Fibroblast of pulmonary artery (primary cell): Measurements from ENCODE around the gene LY6G6D.

Source experiments
- DNase-seq: peaks from one replicate; pipeline ENCODE4 v3.0.0-alpha.2; 2010; ENCODE audit warnings: low read depth
- H3K4me3 ChIP-seq: replicated peaks from 2 replicates; pipeline ENCODE4 v1.5.1; 2011; ENCODE audit warnings: low read depth, mild to moderate bottlenecking, control low read depth, low read length, moderate library complexity
- TF ChIP-seq, protein P1 (sequence below): IDR thresholded peaks from 2 replicates; pipeline ENCODE4 v1.5.1; 2011; ENCODE audit warnings: mild to moderate bottlenecking, control low read depth, low read length, inconsistent platforms; ENCODE audit errors: missing control alignments

LY6G6D gene

DNA sequence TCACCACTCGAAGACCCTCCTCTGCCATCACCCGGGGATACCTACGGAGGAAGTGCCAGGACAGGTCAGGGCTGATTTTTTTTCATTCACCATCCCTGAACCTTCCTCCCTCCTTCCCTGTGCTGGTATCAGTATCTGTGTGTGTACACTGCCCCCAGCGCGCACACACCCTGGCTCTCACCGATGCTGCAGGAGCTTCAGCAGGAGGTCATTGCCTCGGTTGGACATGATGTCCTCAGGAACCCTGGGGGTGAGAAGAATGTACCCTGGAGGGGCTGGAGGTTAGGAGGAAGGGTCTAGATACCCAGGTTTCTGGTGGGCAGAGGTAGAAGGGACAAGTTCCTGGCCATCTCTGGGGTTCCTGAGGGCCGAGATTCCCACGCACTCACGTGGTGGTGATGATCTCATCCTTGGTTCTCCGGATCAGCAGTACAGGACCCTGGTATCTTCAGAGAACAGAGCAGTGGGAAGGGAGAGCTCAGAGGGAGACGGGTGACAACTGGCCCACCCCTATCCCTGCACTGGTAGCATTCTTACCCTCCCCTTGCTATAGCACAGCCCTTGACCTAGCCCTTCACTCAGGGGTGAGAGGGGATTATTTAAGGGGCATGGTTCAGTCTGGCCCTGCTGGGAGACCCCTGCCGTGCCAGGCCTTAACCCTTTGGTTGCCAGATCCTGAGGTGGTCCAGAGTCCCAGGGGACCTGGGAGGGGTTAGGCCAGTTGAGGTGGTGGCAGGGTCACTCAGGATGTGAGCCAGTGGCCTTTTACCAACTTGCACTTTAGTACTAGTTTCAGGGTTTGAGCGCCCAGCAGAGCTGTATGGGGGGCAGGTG, 27.1 kb upstream of the LY6G6D start:
- no peak overlapping the region for H3K4me3 ChIP-seq
- DNase-seq, result no peak
- TF ChIP-seq, protein P1, sequence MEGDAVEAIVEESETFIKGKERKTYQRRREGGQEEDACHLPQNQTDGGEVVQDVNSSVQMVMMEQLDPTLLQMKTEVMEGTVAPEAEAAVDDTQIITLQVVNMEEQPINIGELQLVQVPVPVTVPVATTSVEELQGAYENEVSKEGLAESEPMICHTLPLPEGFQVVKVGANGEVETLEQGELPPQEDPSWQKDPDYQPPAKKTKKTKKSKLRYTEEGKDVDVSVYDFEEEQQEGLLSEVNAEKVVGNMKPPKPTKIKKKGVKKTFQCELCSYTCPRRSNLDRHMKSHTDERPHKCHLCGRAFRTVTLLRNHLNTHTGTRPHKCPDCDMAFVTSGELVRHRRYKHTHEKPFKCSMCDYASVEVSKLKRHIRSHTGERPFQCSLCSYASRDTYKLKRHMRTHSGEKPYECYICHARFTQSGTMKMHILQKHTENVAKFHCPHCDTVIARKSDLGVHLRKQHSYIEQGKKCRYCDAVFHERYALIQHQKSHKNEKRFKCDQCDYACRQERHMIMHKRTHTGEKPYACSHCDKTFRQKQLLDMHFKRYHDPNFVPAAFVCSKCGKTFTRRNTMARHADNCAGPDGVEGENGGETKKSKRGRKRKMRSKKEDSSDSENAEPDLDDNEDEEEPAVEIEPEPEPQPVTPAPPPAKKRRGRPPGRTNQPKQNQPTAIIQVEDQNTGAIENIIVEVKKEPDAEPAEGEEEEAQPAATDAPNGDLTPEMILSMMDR, result no peak

DNA sequence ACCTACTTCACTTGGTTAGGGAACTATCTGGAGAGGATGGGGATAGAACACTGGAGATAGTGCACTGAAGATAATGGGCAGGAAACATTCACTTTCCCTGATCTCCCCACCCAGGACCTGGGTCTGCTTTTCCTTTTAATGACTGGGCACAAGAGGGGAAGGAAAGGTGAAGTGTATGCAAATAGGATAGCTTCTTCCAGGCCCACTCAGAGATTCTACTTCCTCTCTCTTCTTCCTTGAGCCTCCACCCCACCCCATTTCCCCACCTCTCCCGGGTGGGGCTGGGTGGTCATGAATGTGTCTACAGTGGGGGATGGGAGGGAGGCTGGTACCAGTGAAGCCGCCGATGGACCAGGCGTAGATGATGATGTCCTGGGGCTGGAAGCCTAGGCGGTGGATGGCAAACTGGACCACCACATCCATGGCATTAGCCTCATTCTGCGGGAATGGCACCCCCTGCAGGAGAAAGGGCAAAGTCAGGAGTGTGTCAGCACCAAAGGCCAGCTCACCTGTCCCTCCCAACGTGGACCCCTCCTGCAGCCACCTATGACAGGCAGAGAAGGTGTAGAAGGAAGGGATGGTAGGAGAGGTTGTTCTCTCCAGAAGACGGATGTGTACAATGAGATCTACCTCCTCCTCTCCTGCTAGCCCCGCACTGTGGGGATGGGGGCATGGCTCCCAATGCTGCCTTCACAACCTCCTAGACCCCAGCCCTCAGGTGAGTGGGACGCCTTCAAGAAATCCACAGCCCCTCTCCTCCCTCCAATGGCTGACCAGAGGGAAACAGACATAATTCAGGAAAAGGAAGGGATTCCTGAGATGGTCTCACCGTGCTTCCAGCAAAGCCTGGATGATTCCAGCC, 25.7 kb upstream of the LY6G6D start:
- DNase-seq, result no peak
- H3K4me3 ChIP-seq, result no peak overlapping the region
- TF ChIP-seq, protein P1, result peak; percentile 42

DNA sequence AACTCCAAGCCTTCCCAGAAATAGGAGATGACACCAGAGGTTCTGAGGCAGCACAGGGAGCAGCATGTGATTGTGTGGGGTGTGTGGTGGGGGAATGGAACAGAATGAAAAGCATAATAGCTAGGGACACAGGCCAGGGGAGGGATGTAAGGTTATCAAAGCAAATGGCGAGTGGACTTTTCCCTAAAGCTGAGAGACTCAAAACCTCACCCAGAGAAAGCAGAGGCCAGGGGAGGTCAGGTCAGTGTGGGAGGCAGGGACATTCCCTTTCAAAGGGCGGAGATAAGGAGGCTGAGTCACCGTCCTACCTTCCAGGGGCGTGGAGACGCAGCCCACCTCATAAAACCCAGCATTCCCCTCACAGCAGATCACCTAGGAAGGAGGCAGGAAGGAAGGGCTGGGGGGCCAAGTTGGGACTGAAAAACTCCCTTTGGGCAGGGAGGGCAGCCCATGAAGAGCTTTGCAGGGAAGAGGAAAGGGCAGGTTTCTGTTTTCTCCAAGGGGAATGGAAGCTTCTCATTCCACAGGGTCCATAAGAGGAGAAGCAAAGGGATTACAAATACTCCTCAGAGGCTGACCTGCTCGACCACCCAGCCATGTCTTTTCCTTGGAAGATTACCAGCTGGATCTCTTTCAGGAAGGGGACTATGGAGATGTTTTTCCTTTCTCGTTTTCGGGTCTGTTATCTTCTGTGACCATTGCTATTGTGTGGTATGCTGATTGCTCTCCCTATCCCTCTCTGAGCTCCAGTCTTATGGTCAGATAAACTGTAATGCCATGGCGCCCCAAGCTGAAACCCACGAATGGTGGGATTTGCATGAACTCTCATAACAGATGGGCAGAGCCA, 24.7 kb upstream of the LY6G6D start:
- no peak for DNase-seq
- H3K4me3 ChIP-seq, result no peak overlapping the region
- TF ChIP-seq, protein P1, result no peak

DNA sequence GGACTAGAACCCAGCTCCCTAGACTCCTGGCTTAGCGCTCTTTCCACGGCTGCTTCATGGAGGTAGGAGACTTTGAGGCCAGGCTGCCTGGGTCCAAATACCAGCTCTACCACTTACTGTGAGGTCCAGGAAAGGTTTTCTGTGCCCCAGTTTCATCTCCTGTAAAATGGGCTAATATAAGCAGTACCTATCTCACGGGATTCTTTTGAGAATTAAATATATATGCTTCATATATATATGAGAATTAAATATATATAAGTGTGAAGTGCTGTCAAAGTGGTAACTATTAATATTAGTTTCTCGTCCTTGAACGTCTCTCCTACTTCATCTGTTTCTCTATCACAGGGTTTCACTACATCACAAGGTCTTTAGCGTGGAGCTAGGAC, 24.1 kb upstream of the LY6G6D start:
- no peak overlapping the region for H3K4me3 ChIP-seq
- no peak for DNase-seq
- TF ChIP-seq, protein P1, result no peak

DNA sequence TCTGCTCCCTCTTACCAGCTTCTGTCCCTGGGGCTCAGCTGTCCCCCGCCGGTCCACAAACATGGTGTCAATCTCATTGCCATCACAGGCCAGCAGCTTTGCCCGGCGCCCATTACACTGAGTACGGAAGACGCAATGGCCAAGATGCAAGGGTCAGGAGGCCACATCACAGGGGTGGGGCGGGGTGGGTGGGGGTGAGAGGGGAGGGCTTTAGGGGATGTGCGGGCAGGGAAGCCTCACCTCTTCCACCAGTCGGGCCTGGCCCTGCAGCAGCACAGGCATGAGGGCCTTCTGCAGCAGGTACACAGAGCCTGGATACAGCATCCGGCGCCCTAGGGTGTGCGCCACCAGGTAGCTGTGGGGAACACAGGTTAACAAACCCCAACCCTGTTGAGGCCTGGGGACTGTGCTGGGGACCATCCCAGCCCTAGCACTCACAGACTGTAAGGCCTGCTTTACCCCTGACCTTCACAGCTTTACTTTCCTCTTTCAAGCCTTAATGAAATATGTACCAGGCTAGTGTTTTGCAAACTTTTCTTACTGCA, 23.5 kb upstream of the LY6G6D start:
- no peak overlapping the region for H3K4me3 ChIP-seq
- no peak for DNase-seq
- TF ChIP-seq, protein P1, result no peak

DNA sequence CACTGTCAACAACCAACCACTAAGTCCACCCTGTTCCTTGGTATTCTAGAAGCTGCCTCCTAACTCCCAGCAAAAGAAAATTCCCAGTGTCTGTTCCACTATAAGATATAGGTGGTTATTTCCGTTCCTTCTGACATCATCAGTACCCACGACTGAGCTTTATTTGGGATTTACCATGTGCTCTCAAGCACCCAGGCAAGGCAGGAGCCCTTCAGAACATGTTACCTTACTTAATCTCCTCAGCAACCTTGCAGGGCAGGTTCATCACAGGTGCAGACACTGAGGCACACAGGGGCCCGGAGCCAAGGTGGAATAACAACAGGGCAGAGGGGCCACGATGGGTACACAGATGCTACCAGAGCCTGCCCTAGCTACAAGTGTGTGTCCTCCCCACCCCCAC, 22.8 kb upstream of the LY6G6D start:
- no peak overlapping the region for H3K4me3 ChIP-seq
- TF ChIP-seq, protein P1, result no peak
- no peak for DNase-seq
